MG63 (cell line): ENCODE measurements around the gene PTPRD. TPM values are rescaled to one million over a fixed set of nuclear protein-coding genes. Genes with fewer than 3 reads are reported as not detected.

ENCODE experiments used
- DNase-seq: peaks from one replicate; pipeline ENCODE4 v3.0.0-alpha.2; 2020
- H3K27me3 ChIP-seq: fragments of 250-450 bp; sonication (Bioruptor Pico); 2 replicates; pipeline ENCODE4 v1.5.1; 2020; ENCODE audit warnings: mild to moderate bottlenecking, moderate library complexity
- H3K36me3 ChIP-seq: fragments of 250-450 bp; sonication (Bioruptor Pico); 2 replicates; pipeline ENCODE4 v1.5.1; 2020; ENCODE audit warnings: mild to moderate bottlenecking, moderate library complexity
- H3K4me3 ChIP-seq: fragments of 250-450 bp; sonication (Bioruptor Pico); 2 replicates; pipeline ENCODE4 v1.5.1; 2020; ENCODE audit warnings: mild to moderate bottlenecking, moderate library complexity
- H3K9me3 ChIP-seq: fragments of 250-450 bp; sonication (Bioruptor Pico); 2 replicates; pipeline ENCODE4 v1.5.1; 2020; ENCODE audit warnings: mild to moderate bottlenecking, moderate library complexity
- total RNA-seq: library from RNA; depleted of rRNA; stranded (reverse); fragments of >200 nt; shearing (Covaris generic); gene quantifications from 2 replicates; pipeline ENCODE4 v1.2.3, GENCODE V29; 2014; ENCODE audit warnings: low replicate concordance

PTPRD gene
- total RNA-seq, 1 experiment from 2014 or later, result not detected

- Histone ChIP-seq H3K4me3 (no peak overlapping the region), H3K27me3 (no peaks in the 10 kb centered on the region), H3K36me3 (no peaks in the 10 kb centered on the region), H3K9me3 (no peaks in the 10 kb centered on the region)
- DNase-seq, result no peak
Measured at GRCh38 chr9:9862235-9862810, 750.5 kb downstream of the PTPRD start.

- Histone ChIP-seq H3K9me3 (no peaks in the 10 kb centered on the region), H3K4me3 (no peak overlapping the region), H3K27me3 (no peaks in the 10 kb centered on the region), H3K36me3 (no peaks in the 10 kb centered on the region)
- DNase-seq, result no peak
Measured at GRCh38 chr9:9855177-9856078, 757.4 kb downstream of the PTPRD start.

- Histone ChIP-seq H3K9me3 (no peaks in the 10 kb centered on the region), H3K4me3 (no peak overlapping the region), H3K27me3 (no peaks in the 10 kb centered on the region), H3K36me3 (no peaks in the 10 kb centered on the region)
- no peak for DNase-seq
Measured at GRCh38 chr9:9847750-9848149, 765.1 kb downstream of the PTPRD start.

- no peak overlapping the region for H3K4me3 ChIP-seq
- no peaks in the 10 kb centered on the region for H3K27me3 ChIP-seq
- H3K9me3 ChIP-seq, result no peaks in the 10 kb centered on the region
- DNase-seq, result no peak
- no peaks in the 10 kb centered on the region for H3K36me3 ChIP-seq
Measured at GRCh38 chr9:9846557-9846956, 766.2 kb downstream of the PTPRD start.

GRCh38 chr9:9820436-9820835 is 792.4 kb downstream of the PTPRD start:
- Histone ChIP-seq H3K4me3 (no peak overlapping the region), H3K36me3 (no peaks in the 10 kb centered on the region), H3K9me3 (no peaks in the 10 kb centered on the region), H3K27me3 (no peaks in the 10 kb centered on the region)
- no peak for DNase-seq

GRCh38 chr9:9819886-9820285 is 792.9 kb downstream of the PTPRD start:
- no peak overlapping the region for H3K4me3 ChIP-seq
- DNase-seq, result no peak
- H3K27me3 ChIP-seq, result no peaks in the 10 kb centered on the region
- H3K36me3 ChIP-seq, result no peaks in the 10 kb centered on the region
- H3K9me3 ChIP-seq, result no peaks in the 10 kb centered on the region

- no peaks in the 10 kb centered on the region for H3K36me3 ChIP-seq
- DNase-seq, result no peak
- H3K27me3 ChIP-seq, result no peaks in the 10 kb centered on the region
- no peaks in the 10 kb centered on the region for H3K9me3 ChIP-seq
- H3K4me3 ChIP-seq, result no peak overlapping the region
Measured at GRCh38 chr9:9817176-9817575, 795.6 kb downstream of the PTPRD start.

- H3K4me3 ChIP-seq, result no peak overlapping the region
- no peaks in the 10 kb centered on the region for H3K36me3 ChIP-seq
- no peaks in the 10 kb centered on the region for H3K9me3 ChIP-seq
- no peak for DNase-seq
- no peaks in the 10 kb centered on the region for H3K27me3 ChIP-seq
Measured at GRCh38 chr9:9804109-9804508, 808.7 kb downstream of the PTPRD start.

GRCh38 chr9:9799287-9799686 is 813.5 kb downstream of the PTPRD start:
- no peaks in the 10 kb centered on the region for H3K9me3 ChIP-seq
- H3K36me3 ChIP-seq, result no peaks in the 10 kb centered on the region
- no peak for DNase-seq
- no peaks in the 10 kb centered on the region for H3K27me3 ChIP-seq
- no peak overlapping the region for H3K4me3 ChIP-seq

- DNase-seq, result no peak
- H3K9me3 ChIP-seq, result no peaks in the 10 kb centered on the region
Measured at GRCh38 chr9:9792144-9792857, 820.5 kb downstream of the PTPRD start.

GRCh38 chr9:9791611-9792010 is 821.2 kb downstream of the PTPRD start:
- Histone ChIP-seq H3K27me3 (no peaks in the 10 kb centered on the region), H3K4me3 (no peak overlapping the region), H3K9me3 (no peaks in the 10 kb centered on the region), H3K36me3 (no peaks in the 10 kb centered on the region)
- no peak for DNase-seq

More at GRCh38 chr9:9792144-9792857, 820.5 kb downstream of the PTPRD start:
- H3K4me3 ChIP-seq, result no peak overlapping the region
- no peaks in the 10 kb centered on the region for H3K27me3 ChIP-seq
- H3K36me3 ChIP-seq, result no peaks in the 10 kb centered on the region

- H3K36me3 ChIP-seq, result no peaks in the 10 kb centered on the region
- no peak for DNase-seq
- no peaks in the 10 kb centered on the region for H3K9me3 ChIP-seq
- no peaks in the 10 kb centered on the region for H3K27me3 ChIP-seq
- no peak overlapping the region for H3K4me3 ChIP-seq
Measured at GRCh38 chr9:9790216-9790872, 822.5 kb downstream of the PTPRD start.

GRCh38 chr9:9783711-9784110 is 829.1 kb downstream of the PTPRD start:
- no peaks in the 10 kb centered on the region for H3K9me3 ChIP-seq

GRCh38 chr9:9783211-9783610 is 829.6 kb downstream of the PTPRD start:
- Histone ChIP-seq H3K9me3 (no peaks in the 10 kb centered on the region), H3K27me3 (no peaks in the 10 kb centered on the region), H3K36me3 (no peaks in the 10 kb centered on the region), H3K4me3 (no peak overlapping the region)
- no peak for DNase-seq

More at GRCh38 chr9:9783711-9784110, 829.1 kb downstream of the PTPRD start:
- no peak for DNase-seq
- no peaks in the 10 kb centered on the region for H3K36me3 ChIP-seq
- H3K27me3 ChIP-seq, result no peaks in the 10 kb centered on the region
- no peak overlapping the region for H3K4me3 ChIP-seq

- DNase-seq, result no peak
- H3K27me3 ChIP-seq, result no peaks in the 10 kb centered on the region
- no peaks in the 10 kb centered on the region for H3K9me3 ChIP-seq
- no peaks in the 10 kb centered on the region for H3K36me3 ChIP-seq
- no peak overlapping the region for H3K4me3 ChIP-seq
Measured at GRCh38 chr9:9778293-9778692, 834.5 kb downstream of the PTPRD start.

GRCh38 chr9:9774471-9774870 is 838.3 kb downstream of the PTPRD start:
- no peaks in the 10 kb centered on the region for H3K27me3 ChIP-seq

GRCh38 chr9:9771314-9771713 is 841.5 kb downstream of the PTPRD start:
- Histone ChIP-seq H3K27me3 (no peaks in the 10 kb centered on the region), H3K9me3 (no peaks in the 10 kb centered on the region), H3K4me3 (no peak overlapping the region), H3K36me3 (no peaks in the 10 kb centered on the region)
- no peak for DNase-seq

More at GRCh38 chr9:9774471-9774870, 838.3 kb downstream of the PTPRD start:
- no peaks in the 10 kb centered on the region for H3K36me3 ChIP-seq
- no peak for DNase-seq
- H3K4me3 ChIP-seq, result no peak overlapping the region
- H3K9me3 ChIP-seq, result no peaks in the 10 kb centered on the region
